ENCODE data around the gene SOBP.

DNA sequence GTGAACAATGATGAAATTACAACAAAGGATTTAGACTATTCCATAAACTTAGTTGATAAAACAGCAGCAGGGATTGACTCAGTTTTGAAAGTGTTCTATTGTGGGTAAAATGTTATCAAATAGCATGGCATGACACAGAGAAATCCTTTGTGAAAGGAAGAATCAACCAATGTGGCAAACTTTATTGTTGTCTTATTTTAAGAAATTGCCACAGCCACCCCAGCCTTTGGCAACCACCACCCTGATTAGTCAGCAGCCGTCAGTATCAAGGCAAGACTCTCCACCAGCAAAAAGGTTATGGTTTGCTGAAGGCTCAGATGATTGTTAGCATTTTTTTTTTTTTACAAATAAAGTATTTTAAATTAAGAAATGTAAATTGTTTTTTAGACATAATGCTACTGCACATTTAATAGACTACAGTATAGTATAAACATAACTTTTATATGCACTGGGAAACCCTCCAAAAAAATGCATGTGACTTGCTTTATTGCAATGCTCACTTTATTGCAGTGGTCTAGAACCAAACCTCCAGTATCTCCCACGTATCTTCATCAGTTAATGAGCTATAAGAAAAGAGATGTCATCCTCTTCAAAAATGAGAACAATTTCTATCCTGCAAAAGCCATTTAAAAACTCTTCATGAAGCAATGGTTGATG, 162.7 kb downstream of the SOBP start:
- TF ChIP-seq TEAD4 (CRISPR knock-in tag; IDR thresholded peaks at IDR 0.05): no peak
- TF ChIP-seq, protein P1, sequence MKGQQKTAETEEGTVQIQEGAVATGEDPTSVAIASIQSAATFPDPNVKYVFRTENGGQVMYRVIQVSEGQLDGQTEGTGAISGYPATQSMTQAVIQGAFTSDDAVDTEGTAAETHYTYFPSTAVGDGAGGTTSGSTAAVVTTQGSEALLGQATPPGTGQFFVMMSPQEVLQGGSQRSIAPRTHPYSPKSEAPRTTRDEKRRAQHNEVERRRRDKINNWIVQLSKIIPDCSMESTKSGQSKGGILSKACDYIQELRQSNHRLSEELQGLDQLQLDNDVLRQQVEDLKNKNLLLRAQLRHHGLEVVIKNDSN (CRISPR knock-in tag; IDR thresholded peaks at IDR 0.05): no peak
- TF ChIP-seq, protein P2, sequence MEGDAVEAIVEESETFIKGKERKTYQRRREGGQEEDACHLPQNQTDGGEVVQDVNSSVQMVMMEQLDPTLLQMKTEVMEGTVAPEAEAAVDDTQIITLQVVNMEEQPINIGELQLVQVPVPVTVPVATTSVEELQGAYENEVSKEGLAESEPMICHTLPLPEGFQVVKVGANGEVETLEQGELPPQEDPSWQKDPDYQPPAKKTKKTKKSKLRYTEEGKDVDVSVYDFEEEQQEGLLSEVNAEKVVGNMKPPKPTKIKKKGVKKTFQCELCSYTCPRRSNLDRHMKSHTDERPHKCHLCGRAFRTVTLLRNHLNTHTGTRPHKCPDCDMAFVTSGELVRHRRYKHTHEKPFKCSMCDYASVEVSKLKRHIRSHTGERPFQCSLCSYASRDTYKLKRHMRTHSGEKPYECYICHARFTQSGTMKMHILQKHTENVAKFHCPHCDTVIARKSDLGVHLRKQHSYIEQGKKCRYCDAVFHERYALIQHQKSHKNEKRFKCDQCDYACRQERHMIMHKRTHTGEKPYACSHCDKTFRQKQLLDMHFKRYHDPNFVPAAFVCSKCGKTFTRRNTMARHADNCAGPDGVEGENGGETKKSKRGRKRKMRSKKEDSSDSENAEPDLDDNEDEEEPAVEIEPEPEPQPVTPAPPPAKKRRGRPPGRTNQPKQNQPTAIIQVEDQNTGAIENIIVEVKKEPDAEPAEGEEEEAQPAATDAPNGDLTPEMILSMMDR (IDR thresholded peaks at IDR 0.05): no peak

Data from WTC11 (cell line).